CD4-positive, alpha-beta T cell treated with Interleukin-4 for 4 hours (primary cell): ENCODE data around the gene C11orf42.

ENCODE experiments used
- DNase-seq: peaks from one replicate; pipeline ENCODE4 v3.0.0-alpha.2; 2020

The C11orf42 gene

GRCh38 chr11:6260207-6260726 is 54.9 kb downstream of the C11orf42 start:
- no peak for DNase-seq
